Activated CD8-positive, alpha-beta T cell treated with anti-CD3 and anti-CD28 coated beads for 36 hours (primary cell): ENCODE measurements around the gene EDAR. TPM values are rescaled to one million over a fixed set of nuclear protein-coding genes. Genes with fewer than 3 reads are reported as not detected.

Experiments
- ATAC-seq: fragments of 200-7000 bp; cut with Tn5 transposase; one replicate; pipeline ENCODE4 v1.10.0; 2021; ENCODE audit warnings: mild to moderate bottlenecking, moderate library complexity
- CTCF ChIA-PET: fragments of 350-600 bp; sonication (Branson Sonifier 250); formaldehyde crosslinking; loops from one replicate; lab custom pipeline; 2021; ENCODE audit warnings: antibody characterized with exemption; lab: Charles Lee
- POLR2A ChIA-PET: fragments of 350-600 bp; sonication (Branson Sonifier 250); formaldehyde crosslinking; loops from one replicate; lab custom pipeline; 2021; ENCODE audit warnings: antibody characterized with exemption; lab: Charles Lee
- DNase-seq: peaks from one replicate; pipeline ENCODE4 v3.0.0-alpha.2; 2020
- H3K27ac Mint-ChIP-seq: one replicate; pipeline ENCODE4 v1.8.0; 2021; ENCODE audit warnings: mild to moderate bottlenecking, mixed read lengths
- H3K27me3 Mint-ChIP-seq: one replicate; pipeline ENCODE4 v1.8.0; 2021; ENCODE audit warnings: mixed read lengths
- H3K36me3 Mint-ChIP-seq: one replicate; pipeline ENCODE4 v1.8.0; 2021; ENCODE audit warnings: low read depth, mixed read lengths
- H3K4me1 Mint-ChIP-seq: one replicate; pipeline ENCODE4 v1.8.0; 2021; ENCODE audit warnings: low read depth, mixed read lengths
- H3K4me3 Mint-ChIP-seq: one replicate; pipeline ENCODE4 v1.8.0; 2021; ENCODE audit warnings: mild to moderate bottlenecking, moderate library complexity, mixed read lengths
- H3K9me3 Mint-ChIP-seq: one replicate; pipeline ENCODE4 v1.8.0; 2021; ENCODE audit warnings: mixed read lengths
- intact Hi-C: fragments of 100-400 bp; cut with micrococcal nuclease; formaldehyde crosslinking; loops from one replicate; pipeline ENCODE4 v1.10.0; 2022
- total RNA-seq, 2 experiments: library from RNA; stranded (reverse); gene quantifications; one replicate each; pipeline ENCODE4 v1.2.3, GENCODE V29; 2021
- TF ChIP-seq, protein P1 (sequence below): fragments of 200-600 bp; IDR thresholded peaks from one replicate; pipeline ENCODE4 v1.8.0; 2022; ENCODE audit warnings: antibody characterized with exemption, mild to moderate bottlenecking

EDAR gene
- total RNA-seq, 2 experiments from 2014 or later = 0.09 to 0.11 TPM

- Mint-ChIP-seq H3K27me3 (no peaks in the 10 kb centered on the region), H3K36me3 (no peaks in the 10 kb centered on the region), H3K4me3 (no peak overlapping the region), H3K4me1 (peaks cover 2% of the 10 kb centered on the region), H3K9me3 (no peaks in the 10 kb centered on the region), H3K27ac (no peak overlapping the region)
- POLR2A ChIA-PET = no interaction called here
- DNase-seq (no peak), ATAC-seq (no peak)
- CTCF ChIA-PET = interaction anchor here (2.6 kb wide), 1 partner anchor 63 kb away, joined by 6 read pairs; no protein-coding TSS in a partner anchor
- intact Hi-C loops = no loop called here
- TF ChIP-seq, protein P1, sequence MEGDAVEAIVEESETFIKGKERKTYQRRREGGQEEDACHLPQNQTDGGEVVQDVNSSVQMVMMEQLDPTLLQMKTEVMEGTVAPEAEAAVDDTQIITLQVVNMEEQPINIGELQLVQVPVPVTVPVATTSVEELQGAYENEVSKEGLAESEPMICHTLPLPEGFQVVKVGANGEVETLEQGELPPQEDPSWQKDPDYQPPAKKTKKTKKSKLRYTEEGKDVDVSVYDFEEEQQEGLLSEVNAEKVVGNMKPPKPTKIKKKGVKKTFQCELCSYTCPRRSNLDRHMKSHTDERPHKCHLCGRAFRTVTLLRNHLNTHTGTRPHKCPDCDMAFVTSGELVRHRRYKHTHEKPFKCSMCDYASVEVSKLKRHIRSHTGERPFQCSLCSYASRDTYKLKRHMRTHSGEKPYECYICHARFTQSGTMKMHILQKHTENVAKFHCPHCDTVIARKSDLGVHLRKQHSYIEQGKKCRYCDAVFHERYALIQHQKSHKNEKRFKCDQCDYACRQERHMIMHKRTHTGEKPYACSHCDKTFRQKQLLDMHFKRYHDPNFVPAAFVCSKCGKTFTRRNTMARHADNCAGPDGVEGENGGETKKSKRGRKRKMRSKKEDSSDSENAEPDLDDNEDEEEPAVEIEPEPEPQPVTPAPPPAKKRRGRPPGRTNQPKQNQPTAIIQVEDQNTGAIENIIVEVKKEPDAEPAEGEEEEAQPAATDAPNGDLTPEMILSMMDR = no peak
Measured at GRCh38 chr2:108925735-108926134, 63.3 kb downstream of the EDAR start.

GRCh38 chr2:108925286-108925685 is 63.7 kb downstream of the EDAR start:
- TF ChIP-seq, protein P1 = no peak
- CTCF ChIA-PET = interaction anchor here (2.6 kb wide), 1 partner anchor 63 kb away, joined by 6 read pairs; no protein-coding TSS in a partner anchor
- DNase-seq (no peak), ATAC-seq (no peak)
- Mint-ChIP-seq H3K4me3 (no peak overlapping the region), H3K36me3 (no peaks in the 10 kb centered on the region), H3K27me3 (no peaks in the 10 kb centered on the region), H3K9me3 (no peaks in the 10 kb centered on the region), H3K4me1 (peaks cover 2% of the 10 kb centered on the region), H3K27ac (no peak overlapping the region)
- intact Hi-C loops = no loop called here
- POLR2A ChIA-PET = interaction anchor here (0.6 kb wide), 2 partner anchors 342 to 633 kb away, joined by 3 to 4 read pairs; no protein-coding TSS in a partner anchor

DNA sequence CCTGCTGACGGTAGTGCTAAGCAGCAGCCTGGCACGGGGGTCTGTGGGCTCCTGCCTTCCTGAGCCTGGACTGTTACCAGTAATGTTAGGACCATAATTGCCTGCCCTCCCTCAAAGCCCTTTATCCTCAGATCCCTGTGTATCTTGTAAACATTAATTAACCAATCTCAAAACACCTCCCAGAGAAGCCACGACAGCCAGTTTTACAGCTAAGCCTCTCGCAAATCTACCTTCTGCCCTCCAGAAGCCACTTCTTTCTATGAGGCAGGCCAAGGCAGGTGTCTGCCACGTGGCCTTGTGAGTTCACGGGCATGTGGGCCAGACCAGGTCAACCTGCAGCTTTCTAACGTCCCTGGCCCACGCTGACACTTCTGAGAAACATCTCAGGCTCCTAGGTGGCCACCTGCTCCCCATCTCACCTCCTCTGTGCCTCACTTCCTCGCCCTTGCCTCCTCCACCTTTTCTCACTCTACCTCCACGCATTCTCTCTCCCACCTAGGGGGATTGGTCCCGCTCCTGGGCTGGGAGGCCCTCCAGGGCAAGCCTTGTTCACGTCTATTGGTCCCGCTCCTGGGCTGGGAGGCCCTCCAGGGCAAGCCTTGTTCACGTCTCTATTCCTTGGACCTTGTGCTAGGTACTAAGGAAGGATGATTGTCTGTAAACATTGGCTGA is 64.3 kb downstream of the EDAR start:
- Mint-ChIP-seq H3K9me3 (no peaks in the 10 kb centered on the region), H3K36me3 (no peaks in the 10 kb centered on the region), H3K27ac (no peak overlapping the region), H3K27me3 (no peaks in the 10 kb centered on the region), H3K4me1 (peaks cover 2% of the 10 kb centered on the region), H3K4me3 (no peak overlapping the region)
- intact Hi-C loops = no loop called here
- no peak for DNase-seq
- ChIA-PET POLR2A (interaction anchor here (0.6 kb wide), 2 partner anchors 341 to 634 kb away, joined by 3 to 4 read pairs; no protein-coding TSS in a partner anchor), CTCF (interaction anchor here (2.6 kb wide), 1 partner anchor 64 kb away, joined by 6 read pairs; no protein-coding TSS in a partner anchor)
- ATAC-seq = no peak
- TF ChIP-seq, protein P1 = no peak

- intact Hi-C loops = no loop called here
Measured at GRCh38 chr2:108923736-108924579, 65.1 kb downstream of the EDAR start.

More at GRCh38 chr2:108923736-108924579, 65.1 kb downstream of the EDAR start:
- Mint-ChIP-seq H3K4me3 (no peak overlapping the region), H3K27me3 (no peaks in the 10 kb centered on the region), H3K4me1 (peaks cover 2% of the 10 kb centered on the region), H3K27ac (no peak overlapping the region), H3K9me3 (no peaks in the 10 kb centered on the region), H3K36me3 (no peaks in the 10 kb centered on the region)
- ChIA-PET POLR2A (no interaction called here), CTCF (interaction anchor here (1.3 to 2.6 kb wide), 2 partner anchors 64 to 586 kb away, joined by 4 to 6 read pairs; no protein-coding TSS in a partner anchor)
- ATAC-seq (no peak), DNase-seq (no peak)
- TF ChIP-seq, protein P1 = no peak
